Femur (tissue), 1 donor: ENCODE results near the gene ARID1B.

Experiments
- DNase-seq: peaks from one replicate; pipeline ENCODE4 v3.0.0-alpha.2; 2017

The ARID1B gene

GRCh38 chr6:156946370-156946936 is 169.3 kb downstream of the ARID1B start:
- DNase-seq, result no peak

- DNase-seq, result no peak
Measured at GRCh38 chr6:156948277-156948676, 171.1 kb downstream of the ARID1B start.

- no peak for DNase-seq
Measured at GRCh38 chr6:156948807-156949206, 171.6 kb downstream of the ARID1B start.

- no peak for DNase-seq
Measured at GRCh38 chr6:156949376-156949775, 172.2 kb downstream of the ARID1B start.

- no peak for DNase-seq
Measured at GRCh38 chr6:156950084-156950483, 172.9 kb downstream of the ARID1B start.

GRCh38 chr6:156950531-156950930 is 173.4 kb downstream of the ARID1B start:
- no peak for DNase-seq

GRCh38 chr6:156952401-156952800 is 175.2 kb downstream of the ARID1B start:
- no peak for DNase-seq

GRCh38 chr6:156953127-156953478 is 175.9 kb downstream of the ARID1B start:
- DNase-seq, result no peak

GRCh38 chr6:156953479-156954146 is 176.4 kb downstream of the ARID1B start:
- DNase-seq, result peak; percentile 78

- no peak for DNase-seq
Measured at GRCh38 chr6:156954191-156954590, 177.0 kb downstream of the ARID1B start.

GRCh38 chr6:156954816-156955215 is 177.6 kb downstream of the ARID1B start:
- no peak for DNase-seq

GRCh38 chr6:156955494-156956183 is 178.5 kb downstream of the ARID1B start:
- peak; percentile 40 for DNase-seq

GRCh38 chr6:156956286-156956685 is 179.1 kb downstream of the ARID1B start:
- no peak for DNase-seq

GRCh38 chr6:156957931-156958547 is 180.9 kb downstream of the ARID1B start:
- no peak for DNase-seq

GRCh38 chr6:156960525-156960924 is 183.3 kb downstream of the ARID1B start:
- DNase-seq, result no peak

GRCh38 chr6:156961282-156961892 is 184.2 kb downstream of the ARID1B start:
- DNase-seq, result no peak

- no peak for DNase-seq
Measured at GRCh38 chr6:156963712-156964700, 186.8 kb downstream of the ARID1B start.

GRCh38 chr6:156967852-156968251 is 190.7 kb downstream of the ARID1B start:
- DNase-seq, result no peak

- no peak for DNase-seq
Measured at GRCh38 chr6:156969233-156969632, 192.1 kb downstream of the ARID1B start.

- DNase-seq, result no peak
Measured at GRCh38 chr6:156970595-156971112, 193.5 kb downstream of the ARID1B start.

- no peak for DNase-seq
Measured at GRCh38 chr6:156971153-156971885, 194.1 kb downstream of the ARID1B start.
